Activated B cell treated with CpG ODN at 0.5 μM for 24 hours (primary cell): ENCODE data around the gene CTNNA2. TPM values are rescaled to one million over a fixed set of nuclear protein-coding genes. Genes with fewer than 3 reads are reported as not detected.

ENCODE experiments used
- ATAC-seq: fragments of 200-7000 bp; cut with Tn5 transposase; one replicate; pipeline ENCODE4 v1.10.0; 2021; ENCODE audit warnings: low read depth, mild to moderate bottlenecking, moderate library complexity
- CTCF ChIA-PET: fragments of 350-600 bp; sonication (Branson Sonifier 250); formaldehyde crosslinking; loops from one replicate; lab custom pipeline; 2021; ENCODE audit warnings: antibody characterized with exemption; lab: Charles Lee
- POLR2A ChIA-PET: fragments of 350-600 bp; sonication (Branson Sonifier 250); formaldehyde crosslinking; loops from one replicate; lab custom pipeline; 2021; ENCODE audit warnings: antibody characterized with exemption; lab: Charles Lee
- DNase-seq: peaks from one replicate; pipeline ENCODE4 v3.0.0; 2022
- H3K27ac Mint-ChIP-seq: one replicate; pipeline ENCODE4 v1.8.0; 2020; ENCODE audit warnings: mixed read lengths
- H3K27me3 Mint-ChIP-seq: one replicate; pipeline ENCODE4 v1.8.0; 2021; ENCODE audit warnings: mixed read lengths
- H3K36me3 Mint-ChIP-seq: one replicate; pipeline ENCODE4 v1.8.0; 2021; ENCODE audit warnings: low read depth, mixed read lengths
- H3K4me1 Mint-ChIP-seq: one replicate; pipeline ENCODE4 v1.8.0; 2021; ENCODE audit warnings: mixed read lengths
- H3K4me3 Mint-ChIP-seq: one replicate; pipeline ENCODE4 v1.8.0; 2020; ENCODE audit warnings: mild to moderate bottlenecking, mixed read lengths
- H3K9me3 Mint-ChIP-seq: one replicate; pipeline ENCODE4 v1.8.0; 2020; ENCODE audit warnings: mixed read lengths
- intact Hi-C: fragments of 100-400 bp; cut with micrococcal nuclease; formaldehyde crosslinking; loops from one replicate; pipeline ENCODE4 v1.15.1; 2024
- total RNA-seq: library from RNA; stranded (reverse); gene quantifications from 2 replicates; pipeline ENCODE4 v1.2.3, GENCODE V29; 2022
- TF ChIP-seq, protein P1 (sequence below): fragments of 200-600 bp; IDR thresholded peaks from one replicate; pipeline ENCODE4 v1.8.0; 2022; ENCODE audit warnings: antibody characterized with exemption, mild to moderate bottlenecking

The CTNNA2 gene
- total RNA-seq, 1 donor from 2014 or later, result not detected

DNA sequence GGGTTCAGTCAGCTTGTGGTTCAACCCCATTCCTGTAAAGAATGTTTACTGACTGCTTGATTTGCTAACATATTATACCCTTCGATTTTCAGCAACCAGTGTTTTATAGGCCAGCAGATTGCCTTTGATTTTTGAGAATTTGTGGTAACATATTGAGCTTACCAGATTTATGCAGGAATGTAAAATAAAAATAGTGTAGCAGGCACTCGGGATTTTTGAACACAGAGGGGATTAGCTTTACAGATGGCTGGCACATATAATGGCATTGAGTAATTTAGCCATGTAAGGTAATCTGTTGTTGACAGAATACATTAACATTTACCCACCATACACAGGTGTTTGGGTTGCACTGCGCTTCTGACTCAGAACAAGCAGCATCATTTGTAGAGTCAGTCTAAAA is 437.7 kb downstream of the CTNNA2 start:
- TF ChIP-seq, protein P1, sequence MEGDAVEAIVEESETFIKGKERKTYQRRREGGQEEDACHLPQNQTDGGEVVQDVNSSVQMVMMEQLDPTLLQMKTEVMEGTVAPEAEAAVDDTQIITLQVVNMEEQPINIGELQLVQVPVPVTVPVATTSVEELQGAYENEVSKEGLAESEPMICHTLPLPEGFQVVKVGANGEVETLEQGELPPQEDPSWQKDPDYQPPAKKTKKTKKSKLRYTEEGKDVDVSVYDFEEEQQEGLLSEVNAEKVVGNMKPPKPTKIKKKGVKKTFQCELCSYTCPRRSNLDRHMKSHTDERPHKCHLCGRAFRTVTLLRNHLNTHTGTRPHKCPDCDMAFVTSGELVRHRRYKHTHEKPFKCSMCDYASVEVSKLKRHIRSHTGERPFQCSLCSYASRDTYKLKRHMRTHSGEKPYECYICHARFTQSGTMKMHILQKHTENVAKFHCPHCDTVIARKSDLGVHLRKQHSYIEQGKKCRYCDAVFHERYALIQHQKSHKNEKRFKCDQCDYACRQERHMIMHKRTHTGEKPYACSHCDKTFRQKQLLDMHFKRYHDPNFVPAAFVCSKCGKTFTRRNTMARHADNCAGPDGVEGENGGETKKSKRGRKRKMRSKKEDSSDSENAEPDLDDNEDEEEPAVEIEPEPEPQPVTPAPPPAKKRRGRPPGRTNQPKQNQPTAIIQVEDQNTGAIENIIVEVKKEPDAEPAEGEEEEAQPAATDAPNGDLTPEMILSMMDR, result no peak
- CTCF ChIA-PET, result no interaction called here
- Mint-ChIP-seq H3K4me3 (no peak overlapping the region), H3K27me3 (no peaks in the 10 kb centered on the region), H3K4me1 (no peaks in the 10 kb centered on the region), H3K9me3 (no peaks in the 10 kb centered on the region), H3K36me3 (no peaks in the 10 kb centered on the region), H3K27ac (no peak overlapping the region)
- ATAC-seq, result no peak
- POLR2A ChIA-PET, result no interaction called here
- no peak for DNase-seq
- intact Hi-C loops, result no loop called here

DNA sequence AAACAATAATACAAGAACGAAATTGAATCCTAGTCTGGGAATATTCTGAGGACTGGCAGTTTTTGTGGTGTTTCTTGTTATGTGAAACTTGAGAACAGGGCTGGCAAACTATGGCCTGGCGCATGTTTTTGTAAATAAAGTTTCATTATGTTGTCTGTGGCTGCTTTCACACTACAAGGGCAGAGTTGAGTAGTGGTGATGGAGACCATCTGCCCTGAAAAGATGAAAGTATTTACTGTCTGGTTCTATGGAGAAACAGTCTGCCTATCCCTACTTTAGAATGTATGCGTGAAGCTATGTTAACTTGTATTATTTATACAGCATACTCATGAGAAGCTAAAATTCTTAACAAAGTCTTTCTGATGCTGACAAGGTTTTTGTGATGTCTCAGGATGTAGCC is 439.8 kb downstream of the CTNNA2 start:
- CTCF ChIA-PET, result no interaction called here
- no peaks in the 10 kb centered on the region for H3K4me1 Mint-ChIP-seq
- DNase-seq, result no peak
- TF ChIP-seq, protein P1, result no peak
- no peaks in the 10 kb centered on the region for H3K9me3 Mint-ChIP-seq
- no peak overlapping the region for H3K4me3 Mint-ChIP-seq
- intact Hi-C loops, result no loop called here
- H3K27me3 Mint-ChIP-seq, result no peaks in the 10 kb centered on the region
- POLR2A ChIA-PET, result no interaction called here
- H3K27ac Mint-ChIP-seq, result no peak overlapping the region
- no peak for ATAC-seq
- no peaks in the 10 kb centered on the region for H3K36me3 Mint-ChIP-seq

DNA sequence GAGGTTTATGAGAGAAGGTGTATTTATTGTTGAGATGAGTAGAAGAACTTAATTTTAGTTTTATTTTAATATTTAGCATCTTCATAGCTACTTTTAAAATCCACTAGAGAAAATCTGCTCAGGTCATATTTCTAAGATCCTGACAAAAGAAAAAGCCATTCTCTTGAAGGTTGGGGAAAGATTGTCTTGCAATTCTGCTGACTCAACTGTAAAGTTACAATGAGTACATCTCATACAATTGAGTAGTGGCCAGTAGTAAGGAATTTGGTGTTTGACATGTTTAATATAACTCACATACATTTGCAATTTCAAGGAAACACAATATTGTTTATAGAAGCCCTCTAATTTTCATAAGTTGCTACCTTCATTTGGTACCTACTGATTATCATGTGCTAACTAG is 447.2 kb downstream of the CTNNA2 start:
- Mint-ChIP-seq H3K27me3 (no peaks in the 10 kb centered on the region), H3K4me3 (no peak overlapping the region), H3K9me3 (peaks cover 2% of the 10 kb centered on the region), H3K36me3 (no peaks in the 10 kb centered on the region), H3K27ac (no peak overlapping the region), H3K4me1 (no peaks in the 10 kb centered on the region)
- intact Hi-C loops, result no loop called here
- CTCF ChIA-PET, result no interaction called here
- POLR2A ChIA-PET, result no interaction called here
- DNase-seq, result no peak
- ATAC-seq, result no peak
- TF ChIP-seq, protein P1, result no peak

DNA sequence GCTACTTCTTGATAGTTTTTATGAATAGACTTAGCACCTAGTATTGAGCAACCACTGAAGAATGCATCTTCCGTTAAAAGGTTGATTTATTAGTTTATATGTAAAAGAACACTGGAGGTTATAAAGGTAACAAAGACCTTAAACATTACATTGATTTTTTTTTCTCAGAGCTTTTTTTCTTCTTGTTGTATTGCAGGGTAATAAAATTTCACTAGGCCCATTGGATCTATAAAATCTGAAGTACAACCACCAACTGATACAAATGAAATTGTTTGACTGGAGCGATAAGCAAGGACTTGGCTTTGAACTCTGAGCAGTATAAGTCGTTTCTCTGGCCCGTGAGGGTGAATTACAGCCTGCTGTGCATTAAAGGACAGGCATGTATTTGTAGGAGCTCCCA is 447.7 kb downstream of the CTNNA2 start:
- no peak overlapping the region for H3K4me3 Mint-ChIP-seq
- intact Hi-C loops, result no loop called here
- ChIA-PET POLR2A (no interaction called here), CTCF (no interaction called here)
- DNase-seq (no peak), ATAC-seq (no peak)
- no peaks in the 10 kb centered on the region for H3K36me3 Mint-ChIP-seq
- TF ChIP-seq, protein P1, result no peak
- peaks cover 2% of the 10 kb centered on the region for H3K9me3 Mint-ChIP-seq
- no peaks in the 10 kb centered on the region for H3K4me1 Mint-ChIP-seq
- H3K27me3 Mint-ChIP-seq, result no peaks in the 10 kb centered on the region
- H3K27ac Mint-ChIP-seq, result no peak overlapping the region

DNA sequence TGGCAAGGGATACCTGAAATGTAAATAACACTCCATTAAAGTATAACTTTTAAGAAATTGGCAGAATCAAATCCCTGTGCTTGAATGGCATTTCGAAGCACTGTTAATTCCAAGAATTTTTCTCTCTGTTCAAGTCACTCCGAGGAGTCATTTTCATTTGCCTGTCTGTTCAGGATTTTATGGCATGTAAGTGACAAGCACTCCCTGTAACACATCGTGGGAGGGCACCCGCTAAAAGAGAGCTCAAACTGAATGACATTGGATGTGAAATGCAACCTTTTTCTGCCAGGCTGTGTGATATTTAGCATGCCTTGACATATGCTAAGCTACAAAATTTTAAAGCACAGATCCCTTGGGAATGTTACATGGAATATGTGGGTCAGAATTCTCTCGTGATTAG is 452.1 kb downstream of the CTNNA2 start:
- H3K9me3 Mint-ChIP-seq, result peaks cover 2% of the 10 kb centered on the region
- CTCF ChIA-PET, result no interaction called here
- H3K36me3 Mint-ChIP-seq, result no peaks in the 10 kb centered on the region
- TF ChIP-seq, protein P1, result no peak
- intact Hi-C loops, result no loop called here
- H3K27ac Mint-ChIP-seq, result no peak overlapping the region
- no peak for ATAC-seq
- no peak for DNase-seq
- POLR2A ChIA-PET, result no interaction called here
- no peaks in the 10 kb centered on the region for H3K4me1 Mint-ChIP-seq
- H3K4me3 Mint-ChIP-seq, result no peak overlapping the region
- H3K27me3 Mint-ChIP-seq, result no peaks in the 10 kb centered on the region
